Fibroblast of peridontal ligament (primary cell): ENCODE measurements around the gene ANKRD13D.

ENCODE experiments used
- DNase-seq: peaks from one replicate; pipeline ENCODE4 v3.0.0-alpha.2; 2010; ENCODE audit errors: extremely low read depth

Gene ANKRD13D

DNA sequence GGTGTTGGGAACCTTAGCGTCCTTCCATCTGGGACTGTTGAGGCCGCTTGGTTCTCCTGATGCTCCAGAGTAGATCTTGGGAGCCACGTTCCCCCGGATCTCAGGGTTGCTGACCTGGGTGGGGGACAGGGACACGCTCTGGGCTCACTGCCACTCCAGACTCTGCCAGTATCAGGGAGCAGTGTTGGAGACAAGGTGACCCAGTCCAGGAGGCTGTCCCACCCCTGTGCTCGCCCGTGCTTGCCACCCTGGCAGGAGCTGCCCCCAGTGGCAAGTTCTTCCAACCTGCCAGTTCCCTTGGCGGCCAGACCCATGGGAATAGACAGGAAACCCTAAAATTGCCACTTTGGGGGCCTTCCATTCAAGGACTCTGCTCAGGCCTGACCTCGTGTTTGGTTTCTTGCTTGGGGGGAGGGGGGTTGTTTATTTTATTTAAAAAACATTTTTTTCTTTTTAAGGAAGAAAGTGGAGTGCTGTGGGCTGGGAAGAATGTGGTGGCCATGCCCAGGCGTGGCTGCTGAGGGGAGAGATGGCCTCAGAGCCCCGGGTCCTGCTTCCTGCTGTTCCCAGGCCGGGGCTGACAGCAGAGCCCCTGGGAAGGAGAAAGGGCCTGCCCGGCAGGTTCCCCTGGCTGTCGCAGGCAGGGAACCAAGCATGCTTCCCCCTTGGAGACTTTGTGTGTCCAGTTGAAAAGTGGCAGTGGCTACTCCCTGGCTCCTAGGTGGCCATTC is 15.7 kb upstream of the ANKRD13D start:
- peak; percentile 16 for DNase-seq

DNA sequence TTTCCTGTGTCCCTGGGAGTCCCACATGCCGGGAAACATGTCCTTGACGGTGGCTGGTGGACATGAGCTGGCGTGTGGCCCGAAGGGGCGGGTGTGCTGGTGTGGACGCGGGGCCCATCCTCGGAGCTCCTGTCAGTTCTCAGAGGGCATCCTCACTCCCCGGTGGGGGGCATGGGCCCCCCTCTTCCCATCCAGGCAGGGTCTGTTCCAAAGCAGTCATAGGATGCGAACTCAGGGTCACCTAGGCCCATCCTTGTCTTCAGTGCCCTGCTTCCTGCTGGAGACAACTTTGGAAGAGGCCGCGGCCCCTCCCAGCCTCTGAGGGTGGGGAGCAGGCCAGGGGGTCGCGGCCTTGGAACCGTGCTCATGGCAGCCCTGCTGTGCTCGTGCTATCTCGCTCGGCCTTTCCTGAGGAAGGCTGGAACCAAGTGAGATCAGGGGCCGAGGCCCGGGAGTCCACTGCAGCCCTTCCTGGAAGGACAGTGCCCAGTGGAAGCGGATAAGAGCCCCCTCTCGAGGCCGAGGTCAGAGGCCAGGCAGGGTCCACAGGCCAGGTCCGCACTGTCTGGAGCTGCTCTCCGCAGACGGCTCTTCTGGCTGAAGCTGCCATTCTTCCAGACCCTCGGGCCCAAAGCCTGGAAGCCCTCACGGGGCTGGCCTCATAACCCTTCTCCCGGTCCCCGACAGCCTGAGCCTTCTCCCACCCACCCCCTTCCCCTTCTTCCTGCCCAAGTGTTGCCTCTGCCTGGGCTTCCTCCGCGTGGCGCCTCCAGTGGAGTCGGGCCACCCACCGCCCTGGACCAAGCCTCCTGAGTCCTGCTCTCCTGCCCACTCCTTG is 14.1 kb upstream of the ANKRD13D start:
- DNase-seq, result no peak

DNA sequence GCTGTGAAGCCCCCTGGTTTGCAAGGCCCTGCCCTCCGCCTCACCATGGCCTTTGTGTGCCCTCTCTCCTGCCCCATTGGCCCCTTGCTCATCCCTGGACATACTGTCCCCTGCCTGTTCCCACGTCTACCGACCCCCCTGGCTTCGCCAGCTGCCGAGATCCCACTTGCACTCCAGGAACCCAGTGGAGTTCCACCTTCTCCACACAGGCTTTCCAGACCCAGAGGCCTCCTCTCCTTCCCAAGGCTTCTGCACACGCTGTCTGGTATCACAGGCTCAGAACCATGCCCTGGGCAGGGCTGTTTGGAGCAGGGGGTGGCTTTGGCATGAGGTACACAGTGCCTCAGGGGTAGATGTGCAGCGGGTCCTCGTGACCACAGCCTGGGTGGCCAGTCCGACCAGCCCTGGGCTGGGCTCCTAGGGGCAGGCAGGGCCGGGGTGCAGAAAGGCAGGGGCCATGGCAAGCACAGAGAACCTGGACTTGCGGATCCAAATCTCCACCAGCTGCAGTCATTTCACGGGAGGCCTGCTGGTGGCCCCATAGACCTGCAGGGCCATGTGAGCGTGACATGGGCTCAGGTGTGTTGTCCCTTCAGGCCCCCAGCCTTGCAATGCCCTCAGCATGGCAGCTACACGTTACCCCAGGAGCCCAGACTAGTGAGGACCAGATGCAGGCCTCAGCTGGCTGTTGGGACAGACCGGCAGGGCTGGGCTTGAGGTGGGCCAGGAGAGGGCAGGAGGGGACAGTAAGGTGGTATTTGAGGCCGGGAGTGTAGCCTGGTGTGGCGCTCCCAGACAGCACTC is 13.3 kb upstream of the ANKRD13D start:
- DNase-seq, result no peak

DNA sequence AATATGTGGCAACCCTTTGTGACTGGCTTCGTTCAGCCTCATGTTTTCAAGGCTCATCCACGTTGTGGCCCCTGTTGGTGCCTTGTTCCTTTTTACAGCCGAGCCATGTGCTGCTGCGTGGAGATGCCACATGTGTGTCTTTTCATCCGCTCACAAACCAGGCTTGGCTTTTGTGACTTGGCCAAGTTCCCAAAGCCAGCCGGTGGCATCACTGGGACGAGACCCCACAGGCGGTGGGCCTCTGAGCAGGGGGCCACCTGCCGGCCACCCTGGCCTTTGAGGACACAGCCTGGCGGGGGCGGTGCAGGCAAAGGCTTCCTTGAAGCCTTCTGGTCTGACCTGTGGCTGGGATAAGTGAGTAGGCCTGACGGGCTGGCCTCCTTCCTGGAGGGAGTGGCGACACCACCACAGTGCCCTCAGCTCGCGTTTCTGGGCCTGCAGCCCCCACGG is 12.3 kb upstream of the ANKRD13D start:
- DNase-seq, result peak; percentile 26

DNA sequence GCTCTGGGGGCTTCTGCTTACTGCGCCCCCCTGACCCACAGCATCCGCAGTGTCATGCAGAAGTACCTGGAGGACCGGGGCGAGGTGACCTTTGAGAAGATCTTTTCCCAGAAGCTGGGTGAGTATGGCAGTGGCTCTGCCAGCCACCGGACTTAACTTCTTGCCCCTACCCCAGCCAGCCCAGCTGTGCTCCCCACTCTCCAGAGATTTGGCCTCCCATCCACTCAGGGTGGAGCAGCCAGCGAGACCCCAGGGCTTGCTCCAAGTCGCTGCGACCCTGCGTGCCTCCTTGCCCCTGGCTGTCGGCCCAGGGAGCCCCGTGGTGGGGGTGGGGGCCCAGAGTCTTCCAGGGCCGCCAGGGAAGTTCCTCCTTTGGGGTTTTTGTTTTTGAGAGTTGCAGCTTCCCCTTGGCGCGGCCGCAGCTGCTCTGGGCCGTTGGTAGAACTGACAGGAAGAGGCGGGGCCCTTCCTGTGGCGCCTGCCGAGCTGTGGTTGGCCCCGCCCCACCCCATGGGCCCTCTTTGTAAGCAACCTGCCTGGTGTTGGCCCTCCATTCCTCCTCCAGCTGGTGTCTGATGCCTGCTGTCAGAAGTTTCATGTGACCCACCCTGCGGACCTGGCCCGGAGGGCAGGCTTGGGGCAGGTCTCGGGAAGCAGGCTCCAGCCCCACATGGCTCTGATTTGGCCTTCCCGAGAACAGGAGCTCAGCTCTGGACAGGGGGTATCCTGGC is 11.7 kb upstream of the ANKRD13D start:
- peak; percentile 51 for DNase-seq

DNA sequence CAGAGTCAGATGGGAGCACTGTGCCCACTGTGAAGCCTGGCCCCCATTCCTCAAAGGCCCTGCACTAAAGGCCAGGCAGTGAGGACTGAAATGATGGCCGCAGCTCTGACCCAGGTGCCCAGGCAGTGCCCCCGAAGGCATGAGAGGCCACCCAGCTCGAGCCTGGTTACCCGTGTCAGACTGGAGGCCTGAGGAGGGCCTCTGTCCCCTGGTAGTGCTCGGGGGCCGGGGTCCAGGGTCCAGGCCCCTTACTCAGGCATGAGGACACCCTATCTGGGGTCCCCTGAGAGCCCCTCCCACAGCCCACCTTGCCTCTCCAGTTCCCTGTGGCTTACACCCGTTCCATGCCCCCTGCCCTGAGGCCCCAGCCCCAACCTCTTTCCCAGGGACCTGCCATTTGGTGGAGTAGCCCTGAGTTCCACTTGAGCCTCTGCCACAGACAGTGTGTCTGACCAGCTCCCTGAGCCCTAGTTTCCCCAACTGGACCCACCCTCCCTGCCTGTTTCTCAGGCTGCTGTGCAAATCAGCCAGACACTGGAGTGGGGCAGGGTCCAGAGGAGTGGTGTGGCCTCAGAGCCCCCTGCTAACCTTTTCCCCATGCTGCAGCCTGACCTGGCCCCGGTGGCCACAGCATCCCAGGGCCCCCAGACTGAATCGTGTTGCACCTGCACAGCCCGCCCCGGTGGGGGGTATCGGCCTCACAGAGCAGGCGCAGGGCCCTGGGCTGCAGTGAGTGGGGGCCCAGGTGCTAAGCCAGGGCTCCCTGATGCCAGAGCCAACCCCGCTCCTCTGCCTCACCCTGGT is 10.8 kb upstream of the ANKRD13D start:
- DNase-seq, result no peak

DNA sequence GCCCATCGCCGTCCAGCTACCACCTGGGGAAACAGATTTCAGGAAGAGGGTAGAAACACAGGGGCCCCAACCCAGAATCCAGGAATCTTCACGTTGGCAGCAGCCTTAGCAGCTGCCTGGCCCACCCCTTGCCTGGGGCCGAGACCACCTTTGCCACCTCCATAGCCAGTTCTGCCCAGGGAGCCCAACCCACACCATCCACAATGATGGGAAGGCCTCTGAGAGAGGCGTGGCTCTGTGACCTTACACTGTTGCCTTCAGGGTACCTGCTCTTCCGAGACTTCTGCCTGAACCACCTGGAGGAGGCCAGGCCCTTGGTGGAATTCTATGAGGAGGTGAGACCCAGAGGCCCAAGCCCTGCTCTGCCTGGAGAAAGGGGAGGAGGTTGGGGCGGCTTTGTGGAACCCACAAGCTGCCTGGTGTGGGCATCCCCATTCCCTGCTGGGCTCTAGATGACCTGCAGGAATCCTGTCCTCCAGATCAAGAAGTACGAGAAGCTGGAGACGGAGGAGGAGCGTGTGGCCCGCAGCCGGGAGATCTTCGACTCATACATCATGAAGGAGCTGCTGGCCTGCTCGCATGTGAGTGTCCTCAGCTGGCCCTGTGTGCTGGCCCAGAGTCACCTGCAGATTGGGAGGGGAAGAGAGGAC is 10.0 kb upstream of the ANKRD13D start:
- DNase-seq, result no peak

DNA sequence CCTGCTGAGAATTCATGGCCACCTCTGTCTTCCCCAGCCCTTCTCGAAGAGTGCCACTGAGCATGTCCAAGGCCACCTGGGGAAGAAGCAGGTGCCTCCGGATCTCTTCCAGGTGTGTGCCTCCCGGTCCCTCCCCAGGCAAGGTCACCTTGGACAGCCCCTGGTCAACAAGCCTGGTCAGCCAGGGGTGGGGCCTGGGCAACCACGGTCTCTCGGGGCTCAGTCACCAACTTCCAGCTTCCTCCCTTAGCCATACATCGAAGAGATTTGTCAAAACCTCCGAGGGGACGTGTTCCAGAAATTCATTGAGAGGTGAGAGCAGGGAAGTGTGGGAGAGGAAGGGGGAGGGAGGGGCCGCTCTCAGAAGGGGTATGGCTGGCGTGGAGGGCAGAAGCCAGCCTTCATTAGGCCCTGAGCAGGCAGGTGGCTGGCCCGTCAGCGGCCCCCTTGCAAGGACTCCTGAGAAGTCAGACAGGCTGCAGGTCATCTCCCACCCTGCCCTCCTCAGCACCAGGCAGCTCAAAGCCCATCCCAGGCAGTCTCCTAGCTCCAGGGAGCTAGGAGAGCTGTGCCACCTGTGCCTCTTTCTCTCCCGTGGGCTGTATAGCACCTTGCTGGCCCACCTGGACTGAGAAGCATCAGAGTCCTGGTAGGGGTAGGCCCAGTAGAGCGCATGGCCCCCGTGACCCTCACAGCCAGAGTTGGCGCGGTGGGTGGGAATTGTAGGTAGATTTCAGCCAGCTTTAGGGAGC is 9.3 kb upstream of the ANKRD13D start:
- no peak for DNase-seq

DNA sequence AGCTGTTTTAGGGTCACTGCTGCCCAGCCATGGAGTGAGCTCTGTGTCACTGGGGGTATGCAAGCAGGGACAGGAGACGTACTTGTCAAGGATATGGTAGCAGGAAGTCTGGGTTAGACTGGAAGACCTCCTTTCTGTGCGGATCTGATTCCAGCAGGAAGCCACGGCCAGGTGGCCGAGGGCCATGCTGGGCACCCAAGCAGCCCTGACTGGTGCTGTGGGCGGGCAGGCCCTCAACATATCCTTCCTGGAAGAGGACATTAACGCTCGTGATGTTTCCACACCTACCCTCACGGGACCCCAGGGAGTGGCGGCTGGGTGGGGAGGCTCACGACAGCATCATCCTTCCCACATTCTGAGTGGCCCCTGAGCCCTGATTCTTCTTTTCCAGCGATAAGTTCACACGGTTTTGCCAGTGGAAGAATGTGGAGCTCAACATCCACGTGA is 8.7 kb upstream of the ANKRD13D start:
- no peak for DNase-seq

DNA sequence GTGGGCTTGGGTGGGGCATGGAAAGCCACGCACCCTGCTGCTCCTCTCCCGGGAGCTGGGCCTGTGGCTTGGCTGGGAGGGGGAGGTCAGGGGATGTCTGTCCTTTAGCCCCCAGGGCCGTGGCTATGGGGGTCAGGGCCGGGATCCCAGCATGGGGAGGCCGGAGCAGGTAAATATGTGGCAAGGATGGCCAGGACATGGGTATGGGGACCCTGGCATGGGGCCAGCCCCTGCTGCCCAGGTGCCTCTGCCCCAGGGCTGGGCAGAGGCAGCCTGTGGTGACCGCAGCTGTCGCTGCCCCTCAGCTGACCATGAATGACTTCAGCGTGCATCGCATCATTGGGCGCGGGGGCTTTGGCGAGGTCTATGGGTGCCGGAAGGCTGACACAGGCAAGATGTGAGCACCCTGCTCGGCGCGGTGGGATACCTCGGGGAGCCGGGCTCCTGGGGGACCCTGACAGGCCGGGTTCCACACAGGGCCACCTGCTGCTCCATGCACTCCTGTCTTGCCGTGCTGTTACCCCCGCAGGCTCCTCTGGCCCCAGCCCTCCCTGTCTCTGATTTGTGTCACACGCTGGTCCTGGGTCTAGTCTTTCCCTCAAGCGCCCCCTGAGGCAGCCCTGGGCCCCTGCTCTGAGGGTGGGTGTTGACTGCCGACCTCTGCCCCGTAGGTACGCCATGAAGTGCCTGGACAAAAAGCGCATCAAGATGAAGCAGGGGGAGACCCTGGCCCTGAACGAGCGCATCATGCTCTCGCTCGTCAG is 8.1 kb upstream of the ANKRD13D start:
- DNase-seq, result no peak

DNA sequence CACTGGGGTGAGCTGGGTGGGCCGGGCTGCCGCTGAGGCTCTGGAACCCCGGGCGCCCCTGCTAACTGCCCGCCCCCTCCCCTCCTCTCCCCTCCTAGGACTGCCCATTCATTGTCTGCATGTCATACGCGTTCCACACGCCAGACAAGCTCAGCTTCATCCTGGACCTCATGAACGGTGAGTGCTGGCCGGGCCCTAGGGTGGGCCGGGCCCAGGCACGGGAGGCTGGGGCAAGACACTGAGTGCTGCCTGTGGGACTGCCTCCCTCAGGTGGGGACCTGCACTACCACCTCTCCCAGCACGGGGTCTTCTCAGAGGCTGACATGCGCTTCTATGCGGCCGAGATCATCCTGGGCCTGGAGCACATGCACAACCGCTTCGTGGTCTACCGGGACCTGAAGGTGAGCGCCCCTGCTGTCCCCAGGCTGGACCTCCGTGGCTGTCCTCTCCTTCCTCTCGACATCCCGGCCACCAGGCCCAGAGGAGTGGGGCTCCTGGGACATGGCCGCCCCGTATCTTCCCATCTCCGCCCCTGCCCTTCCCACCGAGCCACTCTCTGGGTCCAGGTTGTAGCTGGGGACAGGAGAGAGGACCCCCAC is 7.5 kb upstream of the ANKRD13D start:
- DNase-seq, result no peak

DNA sequence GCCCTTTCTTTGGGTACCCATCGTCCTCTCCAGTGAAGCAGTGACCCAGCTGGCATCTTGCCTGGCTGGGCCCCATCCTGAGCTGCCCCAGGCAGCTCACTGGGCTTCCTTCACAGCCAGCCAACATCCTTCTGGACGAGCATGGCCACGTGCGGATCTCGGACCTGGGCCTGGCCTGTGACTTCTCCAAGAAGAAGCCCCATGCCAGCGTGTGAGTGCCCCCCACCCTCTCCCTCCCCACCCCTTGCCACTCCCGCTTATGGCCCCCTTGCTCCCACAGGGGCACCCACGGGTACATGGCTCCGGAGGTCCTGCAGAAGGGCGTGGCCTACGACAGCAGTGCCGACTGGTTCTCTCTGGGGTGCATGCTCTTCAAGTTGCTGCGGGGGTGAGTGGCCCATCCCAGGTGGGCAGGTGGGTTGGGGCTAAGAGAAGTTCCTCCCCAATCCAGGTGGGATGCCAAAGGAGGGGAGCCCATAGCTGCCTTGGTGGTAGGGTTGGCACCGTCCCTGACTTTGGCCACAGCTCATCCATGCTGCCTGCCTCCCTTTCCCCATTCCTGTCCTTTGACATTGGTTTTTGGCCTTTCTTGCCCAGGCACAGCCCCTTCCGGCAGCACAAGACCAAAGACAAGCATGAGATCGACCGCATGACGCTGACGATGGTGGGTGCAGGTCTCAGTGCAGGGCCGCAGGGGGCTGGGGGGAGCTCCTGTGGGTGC is 6.8 kb upstream of the ANKRD13D start:
- DNase-seq, result no peak

DNA sequence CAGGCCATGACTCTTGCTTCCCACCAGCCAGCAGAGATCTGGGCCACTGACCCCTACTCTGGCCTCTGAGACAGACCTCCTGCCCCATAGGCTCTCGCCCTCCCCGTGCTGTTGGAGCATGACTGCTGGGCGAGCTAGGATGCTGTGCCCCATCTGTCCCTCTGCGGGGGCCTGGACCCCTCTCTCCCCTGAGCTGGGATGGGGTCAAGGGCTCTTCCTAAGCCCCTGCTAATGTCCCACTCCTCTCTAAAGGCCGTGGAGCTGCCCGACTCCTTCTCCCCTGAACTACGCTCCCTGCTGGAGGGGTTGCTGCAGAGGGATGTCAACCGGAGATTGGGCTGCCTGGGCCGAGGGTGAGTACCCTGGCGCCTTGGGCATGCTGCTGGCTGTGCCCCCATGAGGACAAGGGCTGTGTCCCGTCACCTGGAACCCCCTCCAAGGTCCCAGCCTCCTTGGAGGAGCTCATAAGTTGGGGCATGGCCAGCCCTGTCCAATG is 6.2 kb upstream of the ANKRD13D start:
- DNase-seq, result no peak

DNA sequence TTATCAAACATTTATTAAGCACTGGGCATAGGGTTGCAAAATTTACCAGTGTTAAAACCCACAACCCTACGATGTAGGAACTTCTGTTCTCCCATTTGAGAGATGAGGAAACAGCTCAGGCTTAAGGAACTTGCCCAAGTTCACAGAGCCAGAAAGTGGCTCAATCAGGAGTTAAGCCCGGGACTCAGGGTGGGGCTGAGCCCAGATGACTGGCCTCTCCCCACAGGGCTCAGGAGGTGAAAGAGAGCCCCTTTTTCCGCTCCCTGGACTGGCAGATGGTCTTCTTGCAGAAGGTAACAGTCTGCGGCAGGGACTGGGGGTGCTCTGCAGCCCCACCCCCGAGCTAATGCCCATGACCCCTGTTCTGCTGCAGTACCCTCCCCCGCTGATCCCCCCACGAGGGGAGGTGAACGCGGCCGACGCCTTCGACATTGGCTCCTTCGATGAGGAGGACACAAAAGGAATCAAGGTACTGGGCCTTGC is 5.6 kb upstream of the ANKRD13D start:
- no peak for DNase-seq

DNA sequence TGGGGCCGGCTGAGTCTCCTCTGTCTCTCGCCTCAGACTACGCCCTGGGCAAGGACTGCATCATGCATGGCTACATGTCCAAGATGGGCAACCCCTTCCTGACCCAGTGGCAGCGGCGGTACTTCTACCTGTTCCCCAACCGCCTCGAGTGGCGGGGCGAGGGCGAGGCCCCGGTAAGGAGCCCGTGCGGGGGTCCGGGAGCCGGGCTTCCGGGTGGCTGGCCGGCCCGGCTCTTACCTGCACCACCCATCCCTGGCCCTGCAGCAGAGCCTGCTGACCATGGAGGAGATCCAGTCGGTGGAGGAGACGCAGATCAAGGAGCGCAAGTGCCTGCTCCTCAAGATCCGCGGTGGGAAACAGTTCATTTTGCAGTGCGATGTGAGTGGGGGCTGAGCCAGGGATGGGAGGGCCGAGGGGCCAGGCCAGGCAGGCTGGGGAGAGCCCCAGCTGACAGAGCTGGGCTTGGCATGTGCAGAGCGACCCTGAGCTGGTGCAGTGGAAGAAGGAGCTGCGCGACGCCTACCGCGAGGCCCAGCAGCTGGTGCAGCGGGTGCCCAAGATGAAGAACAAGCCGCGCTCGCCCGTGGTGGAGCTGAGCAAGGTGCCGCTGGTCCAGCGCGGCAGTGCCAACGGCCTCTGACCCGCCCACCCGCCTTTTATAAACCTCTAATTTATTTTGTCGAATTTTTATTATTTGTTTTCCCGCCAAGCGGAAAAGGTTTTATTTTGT is 4.1 kb upstream of the ANKRD13D start:
- no peak for DNase-seq
